ENCODE results near the gene BAHCC1.

BAHCC1 gene

GRCh38 chr17:81459864-81460263, 64.6 kb downstream of the BAHCC1 start:
- peak; percentile 93 for TF ChIP-seq ZFHX2 (tag by site-specific recombination; conservative IDR thresholded peaks at IDR 0.05)
- no peak for TF ChIP-seq ZNF416 (tag by site-specific recombination; IDR thresholded peaks at IDR 0.05)
- TF ChIP-seq ZNF274 (IDR thresholded peaks at IDR 0.05; ENCODE audit: low read length): no peak
- TF ChIP-seq ZNF274 (tag by site-specific recombination; IDR thresholded peaks at IDR 0.05; ENCODE audit: borderline replicate concordance): no peak
- no peak for TF ChIP-seq ZNF792 (tag by site-specific recombination; IDR thresholded peaks at IDR 0.05)
- no peak for TF ChIP-seq TSHZ1 (tag by site-specific recombination; IDR thresholded peaks at IDR 0.05; ENCODE audit: borderline replicate concordance)
- TF ChIP-seq KLF1 (tag by site-specific recombination; IDR thresholded peaks at IDR 0.05): peak; percentile 67
- TF ChIP-seq ZNF501 (tag by site-specific recombination; IDR thresholded peaks at IDR 0.05): no peak
- TF ChIP-seq ZNF549 (tag by site-specific recombination; IDR thresholded peaks at IDR 0.05): no peak
- TF ChIP-seq SP2 (tag by site-specific recombination; IDR thresholded peaks at IDR 0.05): peak; percentile 14
- TF ChIP-seq GLIS1 (tag by site-specific recombination; IDR thresholded peaks at IDR 0.05): peak; percentile 90
- TF ChIP-seq EGR2 (tag by site-specific recombination; IDR thresholded peaks at IDR 0.05; ENCODE audit: low read depth): peak; percentile 89
- TF ChIP-seq ZNF658 (tag by site-specific recombination; IDR thresholded peaks at IDR 0.05): no peak
- no peak overlapping the region for H3K4me3 ChIP-seq (ENCODE audit: low read depth, low read length)
- H3K9me3 ChIP-seq (ENCODE audit: control insufficient read depth, insufficient read depth, low read depth, low read length): no peaks in the 10 kb centered on the region
- ChIA-PET CTCF (interaction anchor here (2.4 kb wide), 1 partner anchor 19 kb away, joined by 16 read pairs; no protein-coding TSS in a partner anchor), POLR2A (no interaction called here)
- peaks cover 0 to 76% of the 10 kb centered on the region in 2 experiments; a peak in 1 of 3 replicates for H3K36me3 ChIP-seq (ENCODE audit: control insufficient read depth in 2 of 2, insufficient read depth in 1 of 2, low read length in 2 of 2)
- no peaks in the 10 kb centered on the region for H3K4me1 ChIP-seq (ENCODE audit: control insufficient read depth, insufficient read depth, low read length)
- H3K27ac ChIP-seq (ENCODE audit: extremely low read depth, low read depth, low read length): no peak overlapping the region

GRCh38 chr17:81460856-81461460, 65.7 kb downstream of the BAHCC1 start:
- no peaks in the 10 kb centered on the region for H3K9me3 ChIP-seq (ENCODE audit: control insufficient read depth, insufficient read depth, low read depth, low read length)
- H3K4me3 ChIP-seq (ENCODE audit: low read depth, low read length): no peak overlapping the region
- CTCF ChIA-PET: interaction anchor here (2.4 kb wide), 1 partner anchor 20 kb away, joined by 16 read pairs; no protein-coding TSS in a partner anchor
- peaks cover 0 to 65% of the 10 kb centered on the region in 2 experiments; a peak in 1 of 3 replicates for H3K36me3 ChIP-seq (ENCODE audit: control insufficient read depth in 2 of 2, insufficient read depth in 1 of 2, low read length in 2 of 2)
- H3K27ac ChIP-seq (ENCODE audit: extremely low read depth, low read depth, low read length): no peak overlapping the region
- POLR2A ChIA-PET: interaction anchor here (1.2 to 1.8 kb wide), 2 partner anchors 14 to 24 kb away, joined by 3 to 5 read pairs; no protein-coding TSS in a partner anchor
- H3K4me1 ChIP-seq (ENCODE audit: control insufficient read depth, insufficient read depth, low read length): no peaks in the 10 kb centered on the region
- TF ChIP-seq HIC1 (tag by site-specific recombination; IDR thresholded peaks at IDR 0.05) (0 out of 2 replicates have a peak, but pooled peaks have one; percentile 11), ZBTB26 (tag by site-specific recombination; optimal IDR thresholded peaks at IDR 0.05) (no peak), ZNF223 (tag by site-specific recombination; IDR thresholded peaks at IDR 0.05) (no peak), ZNF600 (tag by site-specific recombination; IDR thresholded peaks at IDR 0.05) (0 out of 2 replicates have a peak, but pooled peaks have one; percentile 11), SCRT2 (tag by site-specific recombination; IDR thresholded peaks at IDR 0.05) (no peak), ZNF585B (tag by site-specific recombination; IDR thresholded peaks at IDR 0.05) (no peak)

All from HEK293 (cell line).